ENCODE data around the gene TMEM87A. TPM values are rescaled to one million over a fixed set of nuclear protein-coding genes. Genes with fewer than 3 reads are reported as not detected.
"Not testable (repeated sequence)": the region's sequence is repeated elsewhere in the genome, so short reads cannot be mapped to it uniquely, and the experiment has no call there.

Gene TMEM87A
- total RNA-seq, 1 donor from 2014 or later = 52.6 TPM

GRCh38 chr15:42232606-42233005 is 40.6 kb downstream of the TMEM87A start:
- POLR2A ChIA-PET = interaction anchor here (0.6 kb wide), 1 partner anchor 324 kb away, joined by 5 read pairs; no protein-coding TSS in a partner anchor
- no peak for TF ChIP-seq CTCF (IDR thresholded peaks at IDR 0.05)
- H3K36me3 Mint-ChIP-seq (ENCODE audit: low read depth) = peaks cover 89% of the 10 kb centered on the region
- no peak for ATAC-seq (ENCODE audit: low read depth)
- intact Hi-C loops (cut with micrococcal nuclease) = no loop called here
- CTCF ChIA-PET = no interaction called here
- no peaks in the 10 kb centered on the region for H3K4me1 Mint-ChIP-seq
- H3K4me3 Mint-ChIP-seq = no peak overlapping the region
- no peaks in the 10 kb centered on the region for H3K27me3 Mint-ChIP-seq
- no peaks in the 10 kb centered on the region for H3K9me3 Mint-ChIP-seq
- H3K27ac Mint-ChIP-seq = no peak overlapping the region
- no peak for DNase-seq

GRCh38 chr15:42231088-42231487 is 42.1 kb downstream of the TMEM87A start:
- Mint-ChIP-seq H3K4me3 (no peak overlapping the region), H3K9me3 (no peaks in the 10 kb centered on the region), H3K36me3 (ENCODE audit: low read depth) (peaks cover 87% of the 10 kb centered on the region), H3K27ac (no peak overlapping the region), H3K4me1 (no peaks in the 10 kb centered on the region), H3K27me3 (no peaks in the 10 kb centered on the region)
- ATAC-seq (ENCODE audit: low read depth) = no peak
- DNase-seq = no peak
- ChIA-PET CTCF (no interaction called here), POLR2A (no interaction called here)
- no peak for TF ChIP-seq CTCF (IDR thresholded peaks at IDR 0.05)
- intact Hi-C loops (cut with micrococcal nuclease) = no loop called here

GRCh38 chr15:42228981-42229380 is 44.3 kb downstream of the TMEM87A start:
- H3K4me3 Mint-ChIP-seq; ATAC-seq (ENCODE audit: low read depth); intact Hi-C loops (cut with micrococcal nuclease); H3K4me1 Mint-ChIP-seq; CTCF ChIA-PET; H3K27me3 Mint-ChIP-seq; H3K9me3 Mint-ChIP-seq; DNase-seq; H3K27ac Mint-ChIP-seq: not testable (repeated sequence)
- POLR2A ChIA-PET = interaction anchor here (0.7 kb wide), 1 partner anchor 21 kb away, joined by 3 read pairs; the partner anchor contains the start of gene VPS39
- H3K36me3 Mint-ChIP-seq (ENCODE audit: low read depth) = peaks cover 93% of the 10 kb centered on the region

- H3K4me1 Mint-ChIP-seq = no peaks in the 10 kb centered on the region
- no peak overlapping the region for H3K27ac Mint-ChIP-seq
- intact Hi-C loops (cut with micrococcal nuclease) = no loop called here
- no peaks in the 10 kb centered on the region for H3K27me3 Mint-ChIP-seq
- H3K36me3 Mint-ChIP-seq (ENCODE audit: low read depth) = peaks cover 91% of the 10 kb centered on the region
- ATAC-seq (ENCODE audit: low read depth) (no peak), DNase-seq (no peak)
- CTCF ChIA-PET = no interaction called here
- no peaks in the 10 kb centered on the region for H3K9me3 Mint-ChIP-seq
- TF ChIP-seq CTCF (IDR thresholded peaks at IDR 0.05) = no peak
- POLR2A ChIA-PET = interaction anchor here (0.9 kb wide), 1 partner anchor 20 kb away, joined by 3 read pairs; the partner anchor contains the start of gene VPS39
- no peak overlapping the region for H3K4me3 Mint-ChIP-seq
These were observed 45.2 kb downstream of the TMEM87A start for GRCh38 chr15:42228036-42228435.

GRCh38 chr15:42226648-42227047 is 46.6 kb downstream of the TMEM87A start:
- ChIA-PET POLR2A (no interaction called here), CTCF (no interaction called here)
- Mint-ChIP-seq H3K27me3 (no peaks in the 10 kb centered on the region), H3K27ac (no peak overlapping the region), H3K4me3 (no peak overlapping the region), H3K4me1 (no peaks in the 10 kb centered on the region), H3K9me3 (no peaks in the 10 kb centered on the region), H3K36me3 (ENCODE audit: low read depth) (peaks cover 90% of the 10 kb centered on the region)
- intact Hi-C loops (cut with micrococcal nuclease) = no loop called here
- ATAC-seq (ENCODE audit: low read depth) = no peak
- no peak for DNase-seq
- no peak for TF ChIP-seq CTCF (IDR thresholded peaks at IDR 0.05)

- POLR2A ChIA-PET = interaction anchor here (0.6 to 2.6 kb wide), 2 partner anchors 25 to 53 kb away, joined by 6 to 7 read pairs; partner anchors contain the start of genes GANC and TMEM87A
- H3K27me3 Mint-ChIP-seq = no peaks in the 10 kb centered on the region
- intact Hi-C loops (cut with micrococcal nuclease) = no loop called here
- peak overlapping the region; percentile 30 for H3K27ac Mint-ChIP-seq
- H3K4me1 Mint-ChIP-seq = peaks cover 24% of the 10 kb centered on the region
- peaks cover 78% of the 10 kb centered on the region for H3K36me3 Mint-ChIP-seq (ENCODE audit: low read depth)
- H3K4me3 Mint-ChIP-seq = no peak overlapping the region
- no peak for DNase-seq
- ATAC-seq (ENCODE audit: low read depth) = no peak
- CTCF ChIA-PET = no interaction called here
- no peaks in the 10 kb centered on the region for H3K9me3 Mint-ChIP-seq
- no peak for TF ChIP-seq CTCF (IDR thresholded peaks at IDR 0.05)
These were observed 53.0 kb downstream of the TMEM87A start for GRCh38 chr15:42220216-42220615.

Measured in activated B cell treated with CpG ODN at 0.5 μM for 24 hours (primary cell).